Loucy (cell line): ENCODE measurements around the gene SIGLEC14.

Experiments used
- H2AFZ ChIP-seq: fragments of 200-600 bp; sonication (generic); 2 replicates; pipeline ENCODE4 v1.6.0; 2016; ENCODE audit warnings: antibody characterized with exemption, mild to moderate bottlenecking, low read length, moderate library complexity
- H3F3A ChIP-seq: fragments of 200-600 bp; 2 replicates; pipeline ENCODE4 v1.6.0; 2016; ENCODE audit warnings: antibody characterized with exemption, low read depth, mild to moderate bottlenecking
- H3K27me3 ChIP-seq: fragments of 200-600 bp; sonication (generic); 2 replicates; pipeline ENCODE4 v1.6.1; 2014; ENCODE audit warnings: low read length, mild to moderate bottlenecking; ENCODE audit not compliant: insufficient read depth, poor library complexity, severe bottlenecking
- H3K36me3 ChIP-seq: fragments of 200-600 bp; sonication (generic); 2 replicates; pipeline ENCODE4 v1.6.1; 2016; ENCODE audit warnings: low read length; ENCODE audit not compliant: insufficient read depth
- H3K4me1 ChIP-seq: fragments of 200-600 bp; sonication (generic); 2 replicates; pipeline ENCODE4 v1.5.1; 2014; ENCODE audit warnings: low read length, mild to moderate bottlenecking; ENCODE audit not compliant: insufficient read depth, poor library complexity, severe bottlenecking
- H3K4me2 ChIP-seq: fragments of 200-600 bp; sonication (generic); 2 replicates; pipeline ENCODE4 v1.6.0; 2014; ENCODE audit warnings: antibody characterized with exemption, low read length, low read depth, mild to moderate bottlenecking; ENCODE audit not compliant: poor library complexity, severe bottlenecking
- H3K4me3 ChIP-seq: fragments of 200-600 bp; sonication (generic); 2 replicates; pipeline ENCODE4 v1.5.1; 2014; ENCODE audit warnings: low read length, mild to moderate bottlenecking, mixed read lengths; ENCODE audit not compliant: poor library complexity, severe bottlenecking
- H3K79me2 ChIP-seq: fragments of 200-600 bp; sonication (generic); 2 replicates; pipeline ENCODE4 v1.6.1; 2014; ENCODE audit warnings: low read length; ENCODE audit not compliant: insufficient read depth
- H3K9ac ChIP-seq: fragments of 200-600 bp; sonication (generic); 2 replicates; pipeline ENCODE4 v1.6.0; 2014; ENCODE audit warnings: mild to moderate bottlenecking, low read depth, low read length, moderate library complexity; ENCODE audit not compliant: poor library complexity, severe bottlenecking
- H3K9me2 ChIP-seq: fragments of 200-600 bp; sonication (generic); replicated peaks from 2 replicates; pipeline ENCODE4 v1.6.1; 2016; ENCODE audit warnings: low read depth, low read length, mixed read lengths
- H3K9me3 ChIP-seq: fragments of 200-600 bp; sonication (generic); 2 replicates; pipeline ENCODE4 v1.6.1; 2014; ENCODE audit warnings: mild to moderate bottlenecking, antibody characterized with exemption, low read length, low read depth; ENCODE audit not compliant: insufficient read depth
- H4K20me1 ChIP-seq: fragments of 200-600 bp; sonication (generic); 2 replicates; pipeline ENCODE4 v1.6.0; 2014; ENCODE audit warnings: antibody characterized with exemption, low read length, mild to moderate bottlenecking; ENCODE audit not compliant: insufficient read depth, poor library complexity, severe bottlenecking
- EZH2phosphoT487 ChIP-seq: fragments of 200-600 bp; IDR thresholded peaks from 2 replicates; pipeline ENCODE4 v1.6.1; 2018; ENCODE audit warnings: antibody characterized with exemption, mild to moderate bottlenecking, moderate library complexity, borderline replicate concordance
- TF ChIP-seq, protein P1 (sequence below): fragments of 200-600 bp; sonication (generic); conservative IDR thresholded peaks from 2 replicates; pipeline ENCODE4 v1.5.1; 2014; ENCODE audit warnings: mild to moderate bottlenecking, antibody characterized with exemption, low read length

Gene SIGLEC14

DNA sequence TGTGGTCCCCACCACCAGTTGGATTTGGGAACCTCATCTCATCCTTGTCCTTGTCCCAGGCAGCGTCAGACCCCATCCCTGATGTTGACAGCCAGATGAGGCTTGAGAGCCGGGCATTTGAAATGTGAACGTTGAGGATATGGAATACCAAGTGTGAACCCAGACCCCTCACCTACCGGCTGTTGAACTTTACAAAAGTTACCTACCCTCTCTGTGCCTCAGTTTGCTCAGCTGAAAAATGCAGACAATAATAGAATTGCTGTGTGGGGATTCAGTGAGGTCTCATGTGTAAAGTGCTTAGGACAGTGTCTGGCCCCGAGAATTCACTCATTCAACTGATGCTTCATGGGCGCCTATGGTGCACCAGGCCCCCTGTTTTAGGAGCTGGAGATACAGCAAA, 693 bp upstream of the SIGLEC14 start:
- no peak overlapping the region for H2AFZ ChIP-seq

DNA sequence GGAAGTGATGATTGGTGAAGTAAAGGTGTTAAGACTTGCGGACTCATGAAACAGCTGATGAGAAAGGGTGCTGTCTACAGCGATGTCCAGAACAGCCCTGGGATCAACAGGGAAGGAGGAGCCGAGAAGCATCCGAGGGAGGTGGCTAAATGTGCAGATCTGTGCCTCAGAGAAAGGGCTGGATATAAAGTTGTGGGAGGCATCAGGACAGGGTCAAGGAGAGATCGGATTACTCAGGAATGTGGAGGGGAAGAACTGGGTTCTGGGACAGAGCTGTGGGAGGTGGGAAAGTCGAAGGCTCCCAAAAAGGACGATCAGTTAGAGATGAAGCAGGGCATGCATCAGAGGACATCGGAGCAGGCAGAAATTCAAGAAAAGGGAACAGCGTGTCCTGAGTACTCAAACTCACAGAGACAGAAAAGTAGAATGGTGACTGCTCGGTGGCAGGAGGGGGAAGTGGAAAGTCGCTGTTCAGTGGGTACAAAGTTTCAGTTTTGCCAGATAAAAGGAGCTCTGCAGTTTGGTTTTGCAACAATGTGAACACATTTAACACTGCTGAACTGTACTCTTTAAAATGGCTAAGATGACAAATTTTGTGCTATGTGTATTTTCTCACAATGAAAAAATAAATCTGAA, 1.9 kb downstream of the SIGLEC14 start:
- Histone ChIP-seq H2AFZ (no peak overlapping the region), H3K4me3 (no peak overlapping the region), H3K4me2 (no peak overlapping the region), H3F3A (no peaks in the 10 kb centered on the region), H3K9me3 (no peaks in the 10 kb centered on the region), H3K27me3 (no peaks in the 10 kb centered on the region), H3K9me2 (no peaks in the 10 kb centered on the region), H3K4me1 (no peaks in the 10 kb centered on the region), H3K9ac (no peak overlapping the region), H3K36me3 (no peaks in the 10 kb centered on the region), H3K79me2 (no peaks in the 10 kb centered on the region), H4K20me1 (no peaks in the 10 kb centered on the region)
- TF ChIP-seq EZH2phosphoT487, result no peak
- TF ChIP-seq, protein P1, sequence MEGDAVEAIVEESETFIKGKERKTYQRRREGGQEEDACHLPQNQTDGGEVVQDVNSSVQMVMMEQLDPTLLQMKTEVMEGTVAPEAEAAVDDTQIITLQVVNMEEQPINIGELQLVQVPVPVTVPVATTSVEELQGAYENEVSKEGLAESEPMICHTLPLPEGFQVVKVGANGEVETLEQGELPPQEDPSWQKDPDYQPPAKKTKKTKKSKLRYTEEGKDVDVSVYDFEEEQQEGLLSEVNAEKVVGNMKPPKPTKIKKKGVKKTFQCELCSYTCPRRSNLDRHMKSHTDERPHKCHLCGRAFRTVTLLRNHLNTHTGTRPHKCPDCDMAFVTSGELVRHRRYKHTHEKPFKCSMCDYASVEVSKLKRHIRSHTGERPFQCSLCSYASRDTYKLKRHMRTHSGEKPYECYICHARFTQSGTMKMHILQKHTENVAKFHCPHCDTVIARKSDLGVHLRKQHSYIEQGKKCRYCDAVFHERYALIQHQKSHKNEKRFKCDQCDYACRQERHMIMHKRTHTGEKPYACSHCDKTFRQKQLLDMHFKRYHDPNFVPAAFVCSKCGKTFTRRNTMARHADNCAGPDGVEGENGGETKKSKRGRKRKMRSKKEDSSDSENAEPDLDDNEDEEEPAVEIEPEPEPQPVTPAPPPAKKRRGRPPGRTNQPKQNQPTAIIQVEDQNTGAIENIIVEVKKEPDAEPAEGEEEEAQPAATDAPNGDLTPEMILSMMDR, result no peak

More for the DNA sequence above, 693 bp upstream of the SIGLEC14 start:
- Histone ChIP-seq H4K20me1 (no peaks in the 10 kb centered on the region), H3K79me2 (no peaks in the 10 kb centered on the region), H3K9ac (no peak overlapping the region), H3K9me3 (no peaks in the 10 kb centered on the region), H3K27me3 (no peaks in the 10 kb centered on the region), H3K4me2 (no peak overlapping the region), H3K9me2 (no peaks in the 10 kb centered on the region), H3K36me3 (no peaks in the 10 kb centered on the region), H3K4me1 (no peaks in the 10 kb centered on the region), H3K4me3 (no peak overlapping the region), H3F3A (no peaks in the 10 kb centered on the region)
- no peak for TF ChIP-seq EZH2phosphoT487
- TF ChIP-seq, protein P1, result no peak

DNA sequence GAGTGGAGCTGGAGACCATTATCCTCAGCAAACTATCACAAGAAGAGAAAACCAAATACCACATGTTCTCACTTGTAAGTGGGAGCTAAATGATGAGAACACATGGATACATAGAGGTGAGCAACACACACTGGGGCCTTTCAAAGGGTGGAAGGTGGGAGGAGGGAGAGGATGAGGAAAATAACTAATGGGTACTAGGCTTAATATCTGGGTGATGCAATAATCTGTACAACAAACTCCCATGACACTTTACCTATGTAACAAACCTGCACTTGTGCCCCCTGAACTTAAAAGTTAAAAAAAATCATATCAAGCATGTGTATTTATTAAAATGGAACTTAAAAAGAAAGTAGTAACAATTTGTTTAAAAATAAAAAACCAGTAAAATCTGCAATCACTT, 5.0 kb downstream of the SIGLEC14 start:
- H3K4me2 ChIP-seq, result no peak overlapping the region
- H3K9me3 ChIP-seq, result no peaks in the 10 kb centered on the region
- no peak for TF ChIP-seq EZH2phosphoT487
- no peaks in the 10 kb centered on the region for H4K20me1 ChIP-seq
- H2AFZ ChIP-seq, result no peak overlapping the region
- H3K9me2 ChIP-seq, result no peaks in the 10 kb centered on the region
- no peaks in the 10 kb centered on the region for H3K4me1 ChIP-seq
- H3F3A ChIP-seq, result no peaks in the 10 kb centered on the region
- no peaks in the 10 kb centered on the region for H3K79me2 ChIP-seq
- no peak overlapping the region for H3K4me3 ChIP-seq
- H3K36me3 ChIP-seq, result no peaks in the 10 kb centered on the region
- no peak overlapping the region for H3K9ac ChIP-seq
- no peaks in the 10 kb centered on the region for H3K27me3 ChIP-seq

DNA sequence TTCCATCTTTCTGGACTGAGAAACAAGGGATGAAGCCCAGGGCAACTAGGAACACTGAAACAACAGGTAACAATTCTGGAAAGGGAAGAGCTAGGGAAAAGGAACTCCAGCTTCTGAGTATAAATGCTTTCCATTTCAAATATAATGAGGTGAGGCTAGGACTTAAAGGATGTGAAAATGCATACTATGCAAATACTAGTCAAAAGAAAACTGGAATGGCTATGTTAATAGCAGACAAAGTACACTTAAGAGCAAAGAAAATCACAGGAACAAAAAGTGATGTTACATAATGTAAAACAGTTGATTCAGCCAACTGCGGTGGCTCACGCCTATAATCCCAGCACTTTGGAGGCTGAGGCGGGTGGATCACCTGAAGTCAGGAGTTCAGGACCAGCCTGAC, 6.2 kb downstream of the SIGLEC14 start:
- H3K9me3 ChIP-seq, result no peaks in the 10 kb centered on the region
- no peaks in the 10 kb centered on the region for H3F3A ChIP-seq
- H3K4me2 ChIP-seq, result no peak overlapping the region
- no peaks in the 10 kb centered on the region for H3K36me3 ChIP-seq
- H2AFZ ChIP-seq, result no peak overlapping the region
- H3K9me2 ChIP-seq, result no peaks in the 10 kb centered on the region
- H3K4me1 ChIP-seq, result no peaks in the 10 kb centered on the region
- no peaks in the 10 kb centered on the region for H3K27me3 ChIP-seq
- no peak overlapping the region for H3K4me3 ChIP-seq
- H4K20me1 ChIP-seq, result no peaks in the 10 kb centered on the region
- H3K79me2 ChIP-seq, result no peaks in the 10 kb centered on the region
- TF ChIP-seq EZH2phosphoT487, result no peak
- TF ChIP-seq, protein P1, result no peak
- H3K9ac ChIP-seq, result no peak overlapping the region
